GM12878 (cell line): ENCODE measurements around the gene MFAP3L. TPM values are rescaled to one million over a fixed set of nuclear protein-coding genes. Genes with fewer than 3 reads are reported as not detected.
A peak's percentile ranks its signal among the peaks of the same experiment; 100 is the strongest.

Experiments
- BHLHE40 ChIP-seq, 2 experiments: fragments of 450-650 bp in 1 of 2; IDR thresholded peaks; 2 replicates each; pipeline ENCODE4 v1.6.1; 2011 to 2017; ENCODE audit warnings: low read depth in 2 of 2, borderline replicate concordance in 1 of 2, improper control_type of control experiment in 1 of 2, low read length in 1 of 2, mild to moderate bottlenecking in 1 of 2
- CEBPZ ChIP-seq: fragments of 150-350 bp; IDR thresholded peaks from 2 replicates; pipeline ENCODE4 v1.6.1; 2016; ENCODE audit warnings: low read depth, low read length
- CREB1 ChIP-seq: IDR thresholded peaks from 2 replicates; pipeline ENCODE4 v1.6.1; 2012; ENCODE audit warnings: low read depth, mild to moderate bottlenecking, inconsistent platforms
- EGR1 ChIP-seq, 2 experiments: IDR thresholded peaks; 1 replicate in 1 of 2; 2 replicates in 1 of 2; pipeline ENCODE4 v1.6.1; 2011 to 2012; ENCODE audit warnings: low read depth in 2 of 2, low read length in 2 of 2, borderline replicate concordance in 1 of 2, mild to moderate bottlenecking in 1 of 2, moderate library complexity in 1 of 2
- GABPA ChIP-seq: IDR thresholded peaks from 2 replicates; pipeline ENCODE4 v1.6.1; 2014; ENCODE audit warnings: antibody characterized with exemption, low read depth, mild to moderate bottlenecking, inconsistent platforms
- HCFC1 ChIP-seq: fragments of 150-350 bp; IDR thresholded peaks from 2 replicates; pipeline ENCODE4 v1.6.1; 2014; ENCODE audit warnings: low read length
- IKZF2 ChIP-seq, 2 experiments: fragments of 450-650 bp; IDR thresholded peaks; 2 replicates each; pipeline ENCODE4 v1.6.1; 2017; ENCODE audit warnings: mild to moderate bottlenecking in 2 of 2, moderate library complexity in 2 of 2
- KLF5 ChIP-seq: fragments of 450-650 bp; IDR thresholded peaks from 2 replicates; pipeline ENCODE4 v1.6.1; 2014; ENCODE audit warnings: mild to moderate bottlenecking; ENCODE audit not compliant: partially characterized antibody
- NFXL1 ChIP-seq: fragments of 450-650 bp; IDR thresholded peaks from 2 replicates; pipeline ENCODE4 v1.6.1; 2017; ENCODE audit warnings: antibody characterized with exemption, mild to moderate bottlenecking, borderline replicate concordance
- RB1 ChIP-seq: fragments of 450-650 bp; formaldehyde crosslinking; IDR thresholded peaks from 2 replicates; pipeline ENCODE4 v1.6.1; 2017; ENCODE audit warnings: mild to moderate bottlenecking, borderline replicate concordance
- REST ChIP-seq: IDR thresholded peaks from 2 replicates; pipeline ENCODE4 v1.6.1; 2012; ENCODE audit warnings: mild to moderate bottlenecking, low read depth, low read length
- SKIL ChIP-seq: fragments of 450-650 bp; IDR thresholded peaks from 2 replicates; pipeline ENCODE4 v1.6.1; 2017; ENCODE audit warnings: mild to moderate bottlenecking, low read depth, inconsistent platforms; ENCODE audit not compliant: poor library complexity, severe bottlenecking
- SREBF2 ChIP-seq: IDR thresholded peaks from 2 replicates; pipeline ENCODE4 v1.6.1; 2012; ENCODE audit warnings: mild to moderate bottlenecking, low read length
- TARDBP ChIP-seq: IDR thresholded peaks from 2 replicates; pipeline ENCODE4 v1.6.1; 2016; ENCODE audit warnings: borderline replicate concordance
- TCF3 ChIP-seq: IDR thresholded peaks from 2 replicates; pipeline ENCODE4 v1.6.1; 2012; ENCODE audit warnings: low read depth, mild to moderate bottlenecking, low read length, borderline replicate concordance; ENCODE audit not compliant: insufficient read depth
- TCF7 ChIP-seq: IDR thresholded peaks from 2 replicates; pipeline ENCODE4 v1.6.1; 2014; ENCODE audit warnings: antibody characterized with exemption, borderline replicate concordance
- ZBED1 ChIP-seq: IDR thresholded peaks from 2 replicates; pipeline ENCODE4 v1.6.1; 2016; ENCODE audit warnings: borderline replicate concordance
- polyA plus RNA-seq, 11 experiments: library from polyadenylated mRNA; depleted of rRNA in 4 of 11; unstranded in 6 of 11; stranded (reverse) in 5 of 11; fragments of >200 nt; fragmentation: Nextera tagmentation in 4 of 11; fragmentation: Illumina TruSeq in 1 of 11; extraction: Ambion mirVana in 4 of 11; extraction: Trizol in 1 of 11; gene quantifications; 1 replicate in 1 of 11; 2 replicates in 10 of 11; pipeline versions ENCODE4 v1.2.1 to v1.2.3, GENCODE V29; 2011 to 2016; ENCODE audit warnings: inconsistent platforms in 2 of 11, missing spikeins in 2 of 11, low read depth in 1 of 11
- total RNA-seq, 4 experiments: library from RNA; depleted of rRNA in 3 of 4; stranded (reverse); fragments of >200 nt in 3 of 4; fragmentation: Illumina TruSeq in 1 of 4; extraction: Trizol in 1 of 4; gene quantifications; 2 replicates each; pipeline versions ENCODE4 v1.2.1 to v1.2.3, GENCODE V29; 2013 to 2021
- TF ChIP-seq, protein P1 (sequence below): fragments of 150-350 bp; IDR thresholded peaks from 2 replicates; pipeline ENCODE4 v1.6.1; 2014; ENCODE audit warnings: mild to moderate bottlenecking, low read depth, low read length

Gene MFAP3L
- total and polyA plus RNA-seq, 10 of the 15 experiments (the other 5 are each of a cell fraction or from before 2014, with no cell fraction given): 0.10 to 3.0 TPM; not detected in 8

DNA sequence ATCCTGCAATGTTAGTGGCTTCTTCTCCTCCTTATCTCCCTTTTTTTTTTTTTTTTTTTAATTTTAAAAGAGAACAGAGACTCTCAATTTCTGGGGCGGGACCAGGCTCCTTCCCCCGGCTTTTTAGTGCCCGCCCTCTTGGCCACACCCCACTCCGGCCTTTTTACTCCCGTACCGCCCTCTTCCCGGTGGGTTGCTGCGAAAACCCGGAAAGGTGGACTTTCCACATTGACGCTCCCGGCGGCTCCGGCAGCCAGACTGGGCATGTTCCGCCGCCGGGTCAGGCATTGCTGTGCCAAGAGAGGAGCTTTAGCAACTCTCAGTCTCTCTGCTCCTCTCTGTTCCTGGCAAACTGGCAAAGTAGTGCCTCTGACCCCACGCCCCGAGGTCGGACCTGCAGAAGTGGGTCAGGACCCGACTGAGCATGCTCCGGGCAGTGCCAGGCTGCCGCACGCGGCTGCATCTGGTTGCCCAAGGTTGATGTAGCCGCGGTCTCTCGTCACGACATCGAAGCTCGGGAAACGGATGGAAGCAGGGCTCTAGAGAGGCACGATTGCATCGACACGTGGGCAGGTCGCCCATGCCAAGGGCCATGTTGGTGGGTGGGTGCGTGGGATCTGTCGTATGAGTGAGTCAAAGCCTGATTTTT, 1.1 kb upstream of the MFAP3L start (continued):
- TF ChIP-seq CEBPZ (no peak), ZBED1 (no peak), CREB1 (0 out of 2 replicates have a peak, but pooled peaks have one; percentile 41), KLF5 (no peak), SKIL (no peak), TARDBP (no peak), GABPA (no peak), HCFC1 (no peak), BHLHE40 (IDR thresholded peaks at IDR 0.05; ENCODE audit: borderline replicate concordance in 1 of 2, low read depth in 2 of 2, low read length in 1 of 2) (no peak), REST (no peak), TCF7 (no peak), IKZF2 (IDR thresholded peaks at IDR 0.05) (no peak), NFXL1 (no peak), SREBF2 (no peak), RB1 (0 out of 2 replicates have a peak, but pooled peaks have one; percentile 47), EGR1 (IDR thresholded peaks at IDR 0.05; ENCODE audit: borderline replicate concordance in 1 of 2, low read depth in 2 of 2, low read length in 2 of 2) (no peak), TCF3 (no peak)
- TF ChIP-seq, protein P1, sequence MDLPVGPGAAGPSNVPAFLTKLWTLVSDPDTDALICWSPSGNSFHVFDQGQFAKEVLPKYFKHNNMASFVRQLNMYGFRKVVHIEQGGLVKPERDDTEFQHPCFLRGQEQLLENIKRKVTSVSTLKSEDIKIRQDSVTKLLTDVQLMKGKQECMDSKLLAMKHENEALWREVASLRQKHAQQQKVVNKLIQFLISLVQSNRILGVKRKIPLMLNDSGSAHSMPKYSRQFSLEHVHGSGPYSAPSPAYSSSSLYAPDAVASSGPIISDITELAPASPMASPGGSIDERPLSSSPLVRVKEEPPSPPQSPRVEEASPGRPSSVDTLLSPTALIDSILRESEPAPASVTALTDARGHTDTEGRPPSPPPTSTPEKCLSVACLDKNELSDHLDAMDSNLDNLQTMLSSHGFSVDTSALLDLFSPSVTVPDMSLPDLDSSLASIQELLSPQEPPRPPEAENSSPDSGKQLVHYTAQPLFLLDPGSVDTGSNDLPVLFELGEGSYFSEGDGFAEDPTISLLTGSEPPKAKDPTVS: no peak
